Measurements from ENCODE around the gene KRT78. TPM values are rescaled to one million over a fixed set of nuclear protein-coding genes. Genes with fewer than 3 reads are reported as not detected.

KRT78 gene
- polyA plus RNA-seq, 3 donors, result not detected

GRCh38 chr12:52813203-52813819 lies 35.5 kb downstream of the KRT78 start:
- Histone ChIP-seq H3K79me2 (ENCODE audit: insufficient read depth, low read length) (no peaks in the 10 kb centered on the region), H3K4me3 (replicated peaks in 1 of 3; ENCODE audit: low read depth in 2 of 3, low read length in 3 of 3) (no peak overlapping the region), H3K4me1 (ENCODE audit: control insufficient read depth in 1 of 2, insufficient read depth in 2 of 2, low read length in 2 of 2) (no peaks in the 10 kb centered on the region), H3K4me2 (replicated peaks; ENCODE audit: extremely low read depth, low read length, poor library complexity, severe bottlenecking) (no peak overlapping the region), H3K27ac (ENCODE audit: low read depth in 1 of 2, low read length in 2 of 2) (no peak overlapping the region), H3K36me3 (replicated peaks in 1 of 2; ENCODE audit: control insufficient read depth in 1 of 2, insufficient read depth in 2 of 2, low read length in 2 of 2) (no peaks in the 10 kb centered on the region), H4K20me1 (ENCODE audit: insufficient read depth, low read length) (no peaks in the 10 kb centered on the region), H3K9me3 (replicated peaks in 1 of 2; ENCODE audit: control insufficient read depth in 1 of 2, insufficient read depth in 1 of 2, low read length in 2 of 2) (no peaks in the 10 kb centered on the region), H3K9ac (ENCODE audit: insufficient read depth, low read length, poor library complexity, severe bottlenecking) (no peak overlapping the region), H3K27me3 (ENCODE audit: control insufficient read depth in 2 of 2, insufficient read depth in 2 of 2, low read length in 2 of 2) (no peaks in the 10 kb centered on the region), H2AFZ (ENCODE audit: insufficient read depth, low read depth, low read length, poor library complexity, severe bottlenecking) (no peak overlapping the region)
- intact Hi-C loops (cut with micrococcal nuclease), result no loop called here
- no peak overlapping the region for H3K4me3 Mint-ChIP-seq
- TF ChIP-seq CTCF (IDR thresholded peaks at IDR 0.05), result no peak
- peaks cover 0 to 2% (median 0%) of the 10 kb centered on the region in 7 donors for H3K9me3 Mint-ChIP-seq
- 93% methylated on average over 7 of the region's 10 CpGs for WGBS (ENCODE audit: insufficient coverage)
- no peaks in the 10 kb centered on the region for H3K4me1 Mint-ChIP-seq
- H3K27ac Mint-ChIP-seq, result no peak overlapping the region
- no peaks in the 10 kb centered on the region for H3K36me3 Mint-ChIP-seq
- H3K27me3 Mint-ChIP-seq (ENCODE audit: low read depth in 3 of 3), result peaks cover 2 to 7% (median 6%) of the 10 kb centered on the region in 3 donors
- DNase-seq, result no peak

GRCh38 chr12:52812749-52813148 lies 36.0 kb downstream of the KRT78 start:
- H3K36me3 Mint-ChIP-seq, result no peaks in the 10 kb centered on the region
- no peaks in the 10 kb centered on the region for H3K9me3 ChIP-seq (replicated peaks in 1 of 2; ENCODE audit: control insufficient read depth in 1 of 2, insufficient read depth in 1 of 2, low read length in 2 of 2)
- H3K9me3 Mint-ChIP-seq, result peaks cover 0 to 2% (median 0%) of the 10 kb centered on the region in 7 donors
- H3K4me1 Mint-ChIP-seq, result no peaks in the 10 kb centered on the region
- H3K4me2 ChIP-seq (replicated peaks; ENCODE audit: extremely low read depth, low read length, poor library complexity, severe bottlenecking), result no peak overlapping the region
- no peak overlapping the region for H3K4me3 Mint-ChIP-seq
- peaks cover 2 to 7% (median 4%) of the 10 kb centered on the region in 3 donors for H3K27me3 Mint-ChIP-seq (ENCODE audit: low read depth in 3 of 3)
- no peaks in the 10 kb centered on the region for H3K4me1 ChIP-seq (ENCODE audit: control insufficient read depth in 1 of 2, insufficient read depth in 2 of 2, low read length in 2 of 2)
- intact Hi-C loops (cut with micrococcal nuclease), result no loop called here
- no peak overlapping the region for H2AFZ ChIP-seq (ENCODE audit: insufficient read depth, low read depth, low read length, poor library complexity, severe bottlenecking)
- H3K27me3 ChIP-seq (ENCODE audit: control insufficient read depth in 2 of 2, insufficient read depth in 2 of 2, low read length in 2 of 2), result no peaks in the 10 kb centered on the region
- H3K4me3 ChIP-seq (replicated peaks in 1 of 3; ENCODE audit: low read depth in 2 of 3, low read length in 3 of 3), result no peak overlapping the region
- no peaks in the 10 kb centered on the region for H4K20me1 ChIP-seq (ENCODE audit: insufficient read depth, low read length)
- H3K27ac ChIP-seq (ENCODE audit: low read depth in 1 of 2, low read length in 2 of 2), result no peak overlapping the region
- H3K9ac ChIP-seq (ENCODE audit: insufficient read depth, low read length, poor library complexity, severe bottlenecking), result no peak overlapping the region
- H3K27ac Mint-ChIP-seq, result no peak overlapping the region
- TF ChIP-seq CTCF (IDR thresholded peaks at IDR 0.05), result no peak
- H3K79me2 ChIP-seq (ENCODE audit: insufficient read depth, low read length), result no peaks in the 10 kb centered on the region
- no peak for DNase-seq
- 100% methylated on average over 1 of the region's 3 CpGs for WGBS (ENCODE audit: insufficient coverage)
- no peaks in the 10 kb centered on the region for H3K36me3 ChIP-seq (replicated peaks in 1 of 2; ENCODE audit: control insufficient read depth in 1 of 2, insufficient read depth in 2 of 2, low read length in 2 of 2)

All from CD14-positive monocyte (primary cell).